HepG2 (cell line): ENCODE results near the gene TNNT1. TPM values are rescaled to one million over a fixed set of nuclear protein-coding genes. Genes with fewer than 3 reads are reported as not detected.

ENCODE experiments used
- ATAC-seq: fragments of 200-7000 bp; cut with Tn5 transposase; 3 replicates; pipeline ENCODE4 v1.9.1; 2020; ENCODE audit warnings: mild to moderate bottlenecking, moderate library complexity
- BruUV-seq: library from RNA; stranded (reverse); fragments of 400-500 nt; replicated peaks from 2 replicates; lab custom pipeline; 2021; lab: Mats Ljungman, UMichigan
- CTCF ChIA-PET: fragments of 300-600 bp; formaldehyde crosslinking; extraction: SDS; loops from one replicate; lab custom pipeline; 2021; ENCODE audit warnings: low total read pairs, inconsistent platforms, low intra/inter-chr PET ratio; lab: Yijun Ruan, JAX
- POLR2A ChIA-PET: fragments of 350-600 bp; sonication (Branson Sonifier 250); formaldehyde crosslinking; loops from one replicate; lab custom pipeline; 2020; ENCODE audit warnings: antibody characterized with exemption, inconsistent platforms; lab: Yijun Ruan, JAX
- DNase-seq: peaks from one replicate; pipeline ENCODE4 v3.0.0-alpha.2; 2015; ENCODE audit warnings: low spot score
- FAIRE-seq: peaks from 3 replicates; lab custom pipeline; 2011; peaks lifted over from hg19 to GRCh38; lab: Jason Lieb, UNC
- H2AFZ ChIP-seq: one replicate; pipeline ENCODE4 v1.6.1; 2011; ENCODE audit warnings: low read length, inconsistent platforms
- H3K27ac ChIP-seq: fragments of 300-600 bp; 3 replicates; pipeline ENCODE4 v1.8.0; 2011; ENCODE audit warnings: mixed run types, mild to moderate bottlenecking, mixed read lengths, low read length, inconsistent platforms; ENCODE audit not compliant: insufficient read depth; ENCODE audit errors: extremely low read length
- H3K27me3 ChIP-seq, 2 experiments: fragments of 200-600 bp in 1 of 2; 2 replicates in 1 of 2; 3 replicates in 1 of 2; pipeline versions ENCODE4 v1.6.0 to v1.8.0; 2011; ENCODE audit warnings: low read length in 2 of 2, mild to moderate bottlenecking in 2 of 2, moderate library complexity in 2 of 2, inconsistent platforms in 1 of 2; ENCODE audit not compliant: insufficient read depth in 2 of 2, control insufficient read depth in 1 of 2
- H3K36me3 ChIP-seq, 2 experiments: fragments of 200-600 bp in 1 of 2; replicated peaks in 1 of 2; 2 replicates in 1 of 2; 3 replicates in 1 of 2; pipeline versions ENCODE4 v1.5.1 to v1.8.0; 2011; ENCODE audit warnings: low read length in 2 of 2, inconsistent platforms in 1 of 2; ENCODE audit not compliant: insufficient read depth in 2 of 2, control insufficient read depth in 1 of 2
- H3K4me1 ChIP-seq: 2 replicates; pipeline ENCODE4 v1.5.1; 2012; ENCODE audit warnings: low read length, inconsistent platforms; ENCODE audit not compliant: insufficient read depth
- H3K4me2 ChIP-seq: 2 replicates; pipeline ENCODE4 v1.6.0; 2011; ENCODE audit warnings: low read depth, low read length, inconsistent platforms
- H3K4me3 ChIP-seq, 3 experiments: fragments of 200-600 bp in 1 of 3; sonication (generic), shearing (Covaris generic) in 1 of 3; replicated peaks in 1 of 3; 2 replicates each; pipeline ENCODE4 v1.5.1; 2011 to 2016; ENCODE audit warnings: low read length in 3 of 3, inconsistent platforms in 2 of 3, low read depth in 2 of 3, mild to moderate bottlenecking in 2 of 3, control low read depth in 1 of 3, mixed read lengths in 1 of 3; ENCODE audit not compliant: insufficient read depth in 1 of 3
- H3K79me2 ChIP-seq: one replicate; pipeline ENCODE4 v1.6.1; 2011; ENCODE audit warnings: low read length, inconsistent platforms; ENCODE audit not compliant: insufficient read depth
- H3K9ac ChIP-seq: 2 replicates; pipeline ENCODE4 v1.6.0; 2011; ENCODE audit warnings: mild to moderate bottlenecking, low read depth, low read length, inconsistent platforms; ENCODE audit not compliant: insufficient read depth
- H3K9me3 ChIP-seq: 2 replicates; pipeline ENCODE4 v1.5.1; 2012; ENCODE audit warnings: mild to moderate bottlenecking, low read length
- H4K20me1 ChIP-seq: 2 replicates; pipeline ENCODE4 v1.6.0; 2011; ENCODE audit warnings: inconsistent platforms, mild to moderate bottlenecking, low read length, moderate library complexity; ENCODE audit not compliant: insufficient read depth
- AGO2 ChIP-seq: fragments of 200-400 bp; formaldehyde crosslinking; optimal IDR thresholded peaks from 2 replicates; pipeline ENCODE3; 2017; ENCODE audit warnings: mild to moderate bottlenecking, low read depth, low read length, moderate library complexity
- DPF2 ChIP-seq: sonication (generic); formaldehyde crosslinking; IDR thresholded peaks from 2 replicates; pipeline ENCODE4 v1.4.0; 2020; ENCODE audit warnings: mild to moderate bottlenecking, low read depth, missing genetic modification reagents, borderline replicate concordance
- GLMP ChIP-seq: sonication (generic); formaldehyde crosslinking; IDR thresholded peaks from 2 replicates; pipeline ENCODE4 v1.9.0; 2021; ENCODE audit warnings: missing genetic modification reagents, mild to moderate bottlenecking, borderline replicate concordance
- KDM2A ChIP-seq: sonication (generic); formaldehyde crosslinking; IDR thresholded peaks from 2 replicates; pipeline ENCODE4 v1.4.0; 2020; ENCODE audit warnings: low read depth, missing genetic modification reagents, borderline replicate concordance
- TCF12 ChIP-seq, 2 experiments: fragments of 450-650 bp in 1 of 2; sonication (generic) in 1 of 2; formaldehyde crosslinking in 1 of 2; IDR thresholded peaks; 2 replicates each; pipeline versions ENCODE4 v1.6.1 to v1.8.0; 2017 to 2022; ENCODE audit warnings: antibody characterized with exemption in 1 of 2, mild to moderate bottlenecking in 1 of 2, missing genetic modification reagents in 1 of 2, moderate library complexity in 1 of 2
- ZBTB26 ChIP-seq: IDR thresholded peaks from 2 replicates; pipeline ENCODE4 v1.6.1; 2016; ENCODE audit warnings: missing compliant biosample characterization, missing genetic modification reagents, borderline replicate concordance
- ZFP82 ChIP-seq: sonication (generic); formaldehyde crosslinking; IDR thresholded peaks from 2 replicates; pipeline ENCODE4 v1.5.1; 2020; ENCODE audit warnings: mild to moderate bottlenecking, missing genetic modification reagents, borderline replicate concordance
- ZMYM2 ChIP-seq: sonication (generic); formaldehyde crosslinking; IDR thresholded peaks from 2 replicates; pipeline ENCODE4 v1.8.0; 2022; ENCODE audit warnings: mild to moderate bottlenecking, missing genetic modification reagents
- ZNF17 ChIP-seq: sonication (generic); formaldehyde crosslinking; IDR thresholded peaks from 2 replicates; pipeline ENCODE4 v1.5.0; 2020; ENCODE audit warnings: mild to moderate bottlenecking, missing genetic modification reagents
- ZNF263 ChIP-seq: sonication (generic); formaldehyde crosslinking; IDR thresholded peaks from 2 replicates; pipeline ENCODE4 v1.4.0; 2020; ENCODE audit warnings: missing genetic modification reagents
- ZNF432 ChIP-seq: sonication (generic); formaldehyde crosslinking; IDR thresholded peaks from 2 replicates; pipeline ENCODE4 v1.5.0; 2020; ENCODE audit warnings: missing genetic modification reagents, mild to moderate bottlenecking, borderline replicate concordance
- ZNF468 ChIP-seq: sonication (generic); formaldehyde crosslinking; IDR thresholded peaks from 2 replicates; pipeline ENCODE4 v1.8.0; 2022; ENCODE audit warnings: mild to moderate bottlenecking, moderate library complexity, missing genetic modification reagents
- ZNF780A ChIP-seq: sonication (generic); formaldehyde crosslinking; IDR thresholded peaks from 2 replicates; pipeline ENCODE4 v1.8.0; 2022; ENCODE audit warnings: mild to moderate bottlenecking, missing genetic modification reagents, moderate library complexity
- ZSCAN5A ChIP-seq: sonication (generic); formaldehyde crosslinking; IDR thresholded peaks from 2 replicates; pipeline ENCODE4 v1.8.0; 2022; ENCODE audit warnings: mild to moderate bottlenecking, missing genetic modification reagents, borderline replicate concordance
- WGBS: methylation state at CpG from one replicate; pipeline ENCODE4 v1.1.6; 2017; ENCODE audit warnings: low lambda C conversion rate; 5-methylcytosine and 5-hydroxymethylcytosine counted together
- in situ Hi-C: cut with HindIII; loops from 2 replicates; pipeline ENCODE4 v1.10.0; 2017; ENCODE audit warnings: low pct_unique_long_range_greater_than_20kb; ENCODE audit not compliant: extremely low pct_ligation_motif_present
- intact Hi-C: fragments of 100-400 bp; cut with micrococcal nuclease; formaldehyde crosslinking; loops from one replicate; pipeline ENCODE4 v1.10.0; 2022; ENCODE audit not compliant: unreplicated experiment
- polyA plus RNA-seq, 8 experiments: library from polyadenylated mRNA; depleted of rRNA in 3 of 8; stranded (reverse) in 7 of 8; unstranded in 1 of 8; fragments of >200 nt; fragmentation: Illumina TruSeq in 4 of 8; extraction: Trizol in 4 of 8; gene quantifications; 2 replicates each; pipeline versions ENCODE4 v1.2.1 to v1.2.3, GENCODE V29; 2011 to 2016; ENCODE audit warnings: low read depth in 4 of 8, missing spikeins in 1 of 8, mixed read lengths in 1 of 8; ENCODE audit not compliant: insufficient read depth in 1 of 8
- total RNA-seq, 5 experiments: library from RNA; depleted of rRNA; stranded (reverse); fragments of >200 nt; fragmentation: Illumina TruSeq; extraction: Trizol; gene quantifications; 2 replicates each; pipeline ENCODE4 v1.2.3, GENCODE V29; 2016; ENCODE audit warnings: low read depth in 1 of 5

The TNNT1 gene
- total and polyA plus RNA-seq, 2 of the 13 experiments (the other 11 are each of a cell fraction or from before 2014, with no cell fraction given), result 1.3 to 2.4 TPM

GRCh38 chr19:55088021-55088451 is 61.0 kb downstream of the TNNT1 start:
- no peaks in the 10 kb centered on the region for H3K79me2 ChIP-seq
- no TSS peak for BruUV-seq
- H2AFZ ChIP-seq, result no peak overlapping the region
- ATAC-seq (no peak), FAIRE-seq (no peak), DNase-seq (no peak)
- WGBS, result 88% methylated on average over 12 of the region's 12 CpGs
- TF ChIP-seq ZMYM2 (no peak), KDM2A (CRISPR knock-in tag) (peak; percentile 29; the same call in 1 of the 2 replicates), AGO2 (peak; percentile 39)
- in situ Hi-C loops, result loop anchor here (5.0 kb wide), 1 partner anchor 34 kb away; no protein-coding TSS in a partner anchor
- H3K4me2 ChIP-seq, result no peak overlapping the region
- intact Hi-C loops, result loop anchor here (1.0 kb wide), 1 partner anchor 44 kb away; no protein-coding TSS in a partner anchor
- ChIA-PET CTCF (interaction anchor here (0.8 to 1.3 kb wide), 2 partner anchors 12 to 45 kb away, joined by 5 to 9 read pairs; no protein-coding TSS in a partner anchor), POLR2A (no interaction called here)
- peaks cover 6% of the 10 kb centered on the region; the same call in 1 of the 2 replicates for H4K20me1 ChIP-seq
- H3K4me3 ChIP-seq, result no peak overlapping the region
- no peak overlapping the region for H3K27ac ChIP-seq
- H3K36me3 ChIP-seq, result peaks cover 0 to 1% of the 10 kb centered on the region in 2 experiments; a peak in 1 of 5 replicates
- no peak overlapping the region for H3K9ac ChIP-seq
- no peaks in the 10 kb centered on the region for H3K9me3 ChIP-seq
- peaks cover 2% of the 10 kb centered on the region; the same call in 1 of the 2 replicates for H3K4me1 ChIP-seq
- no peaks in the 10 kb centered on the region for H3K27me3 ChIP-seq

GRCh38 chr19:55087542-55087901 is 61.5 kb downstream of the TNNT1 start:
- intact Hi-C loops, result no loop called here
- no peak for FAIRE-seq
- H3K27me3 ChIP-seq, result no peaks in the 10 kb centered on the region
- in situ Hi-C loops, result loop anchor here (5.0 kb wide), 1 partner anchor 35 kb away; no protein-coding TSS in a partner anchor
- peaks cover 0 to 1% of the 10 kb centered on the region in 2 experiments; a peak in 1 of 5 replicates for H3K36me3 ChIP-seq
- 92% methylated on average over 17 of the region's 17 CpGs for WGBS
- no TSS peak for BruUV-seq
- peaks cover 5% of the 10 kb centered on the region; the same call in 1 of the 2 replicates for H3K4me1 ChIP-seq
- H3K4me2 ChIP-seq, result no peak overlapping the region
- no peak for ATAC-seq
- CTCF ChIA-PET, result no interaction called here
- H2AFZ ChIP-seq, result no peak overlapping the region
- POLR2A ChIA-PET, result no interaction called here
- no peak for DNase-seq
- no peak overlapping the region for H3K4me3 ChIP-seq
- H3K9me3 ChIP-seq, result no peaks in the 10 kb centered on the region
- no peak overlapping the region for H3K27ac ChIP-seq
- no peak overlapping the region for H3K9ac ChIP-seq
- H4K20me1 ChIP-seq, result peaks cover 6% of the 10 kb centered on the region; the same call in 1 of the 2 replicates
- no peaks in the 10 kb centered on the region for H3K79me2 ChIP-seq
- TF ChIP-seq ZNF432 (CRISPR knock-in tag) (no peak), ZFP82 (CRISPR knock-in tag) (no peak), ZNF17 (no peak), TCF12 (IDR thresholded peaks at IDR 0.05) (no peak), TCF12 (CRISPR knock-in tag; IDR thresholded peaks at IDR 0.05) (no peak), ZNF263 (CRISPR knock-in tag) (no peak), DPF2 (CRISPR knock-in tag) (no peak), ZSCAN5A (CRISPR knock-in tag) (no peak), ZBTB26 (CRISPR knock-in tag) (no peak), ZNF780A (CRISPR knock-in tag) (no peak), ZNF468 (CRISPR knock-in tag) (no peak), GLMP (no peak)
